Measurements from ENCODE around the gene COL12A1. TPM values are rescaled to one million over a fixed set of nuclear protein-coding genes. Genes with fewer than 3 reads are reported as not detected.

The COL12A1 gene
- total RNA-seq, 1 experiment from 2014 or later: 136 TPM

DNA sequence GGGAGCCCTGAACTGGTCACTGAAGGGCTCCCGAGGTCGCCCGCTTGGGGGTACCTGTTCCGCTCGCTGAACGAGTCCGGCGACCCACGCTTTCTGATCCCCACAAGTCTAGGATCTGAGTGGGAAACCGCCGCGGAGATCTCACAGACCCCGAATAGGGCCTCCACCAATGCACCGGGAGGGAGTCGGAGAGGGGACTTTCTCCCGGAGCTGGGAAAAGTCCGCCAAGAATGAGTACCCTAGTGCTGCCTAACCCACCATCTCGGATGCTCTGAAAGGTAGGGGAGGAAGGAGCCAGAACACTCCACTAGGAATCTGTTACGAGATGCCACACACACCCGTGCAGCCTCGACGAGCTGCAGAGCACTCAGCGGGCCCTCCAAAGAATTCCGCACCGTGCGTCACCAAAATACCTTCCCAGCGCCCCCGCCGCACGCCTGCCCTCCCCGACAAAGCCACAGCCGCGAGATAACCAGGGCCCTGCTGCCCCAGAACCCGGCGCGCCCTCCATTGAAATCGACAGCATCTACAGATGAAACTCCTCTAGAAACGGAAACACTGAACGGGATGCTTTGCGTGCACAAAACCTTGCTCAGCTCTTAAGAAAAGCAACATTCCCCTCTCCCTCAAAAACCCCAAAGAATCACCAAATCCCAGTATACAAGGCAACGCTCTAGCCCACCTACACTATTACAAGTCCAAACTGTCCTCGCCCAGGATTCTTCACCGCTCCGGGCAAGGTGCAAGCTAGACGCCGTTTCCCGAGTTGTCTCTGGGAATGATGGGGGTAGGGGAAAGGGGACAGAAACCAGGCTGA lies 686 bp downstream of the COL12A1 start:
- no peaks in the 10 kb centered on the region for H3K9me3 Mint-ChIP-seq (ENCODE audit: unreplicated experiment)
- H3K4me1 Mint-ChIP-seq (ENCODE audit: insufficient read depth, unreplicated experiment): peaks cover 42% of the 10 kb centered on the region
- peaks cover 5% of the 10 kb centered on the region for H3K36me3 Mint-ChIP-seq (ENCODE audit: insufficient read depth, unreplicated experiment)
- no peaks in the 10 kb centered on the region for H3K27me3 Mint-ChIP-seq (ENCODE audit: insufficient read depth, unreplicated experiment)
- peak; percentile 61 for DNase-seq (ENCODE audit: unreplicated experiment)
- TF ChIP-seq CTCF (IDR thresholded peaks at IDR 0.05; ENCODE audit: unreplicated experiment): no peak
- ChIA-PET CTCF (interaction anchor here (0.6 to 11.0 kb wide), 30 partner anchors 12 to 1531 kb away, joined by 3 to 151 read pairs (median 4); no protein-coding TSS in a partner anchor), POLR2A (interaction anchor here (0.7 to 4.2 kb wide), 19 partner anchors 11 to 1552 kb away, joined by 3 to 31 read pairs (median 3); partner anchors contain the start of genes COX7A2 and SENP6)
- BruUV-seq (replicated peaks): TSS peak; percentile 53
- intact Hi-C loops (cut with micrococcal nuclease): loop anchor here (1.0 to 10.0 kb wide), 10 partner anchors 106 to 1530 kb away; no protein-coding TSS in a partner anchor
- peak overlapping the region; percentile 90 for H3K27ac Mint-ChIP-seq (ENCODE audit: low read depth, unreplicated experiment)
- peak overlapping the region; percentile 99 for H3K4me3 Mint-ChIP-seq (ENCODE audit: unreplicated experiment)

DNA sequence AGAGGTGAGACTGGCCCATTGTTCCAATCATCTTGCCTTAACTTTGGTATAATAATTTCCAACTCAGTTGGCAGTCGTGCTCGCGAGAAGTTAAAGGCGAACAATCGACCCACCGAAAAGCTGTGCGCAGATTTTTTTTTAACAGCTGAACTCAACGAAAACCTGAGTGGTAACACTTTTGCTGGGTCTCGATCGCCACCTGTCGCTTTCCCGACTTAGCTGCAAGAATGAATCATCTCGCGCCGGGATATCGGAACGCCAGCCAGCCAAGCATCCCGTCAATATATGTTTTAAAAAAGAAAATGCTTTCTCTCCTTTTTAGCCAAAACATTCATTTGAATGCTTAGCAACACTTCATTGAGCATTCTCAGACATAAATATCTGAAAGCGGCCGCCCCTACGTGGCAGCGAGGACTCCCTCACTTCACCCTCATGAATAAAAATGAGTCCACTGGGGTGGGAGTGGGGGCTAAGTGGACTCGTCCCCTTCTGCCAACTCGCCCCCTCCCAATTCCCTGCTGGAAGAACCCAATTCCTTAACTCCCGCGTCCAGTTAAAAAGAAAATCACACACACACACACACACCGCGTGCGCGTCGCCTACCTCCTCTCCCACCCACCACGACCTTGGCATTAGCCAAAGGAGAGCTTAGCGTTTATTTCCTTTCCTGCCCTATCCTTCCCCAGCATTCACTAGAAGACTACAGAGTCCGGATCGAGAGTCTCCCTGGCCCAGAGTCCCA lies 1.5 kb downstream of the COL12A1 start:
- no peaks in the 10 kb centered on the region for H3K9me3 Mint-ChIP-seq (ENCODE audit: unreplicated experiment)
- no peaks in the 10 kb centered on the region for H3K27me3 Mint-ChIP-seq (ENCODE audit: insufficient read depth, unreplicated experiment)
- CTCF ChIA-PET: interaction anchor here (0.6 to 11.0 kb wide), 50 partner anchors 10 to 1433 kb away, joined by 3 to 151 read pairs (median 4); partner anchors contain the start of gene COX7A2
- DNase-seq (ENCODE audit: unreplicated experiment): peak; percentile 91
- no TSS peak for BruUV-seq (replicated peaks)
- TF ChIP-seq CTCF (IDR thresholded peaks at IDR 0.05; ENCODE audit: unreplicated experiment): peak; percentile 63
- intact Hi-C loops (cut with micrococcal nuclease): loop anchor here (1.0 to 10.0 kb wide), 8 partner anchors 105 to 1530 kb away; no protein-coding TSS in a partner anchor
- H3K4me3 Mint-ChIP-seq (ENCODE audit: unreplicated experiment): peak overlapping the region; percentile 99
- H3K27ac Mint-ChIP-seq (ENCODE audit: low read depth, unreplicated experiment): peak overlapping the region; percentile 90
- H3K4me1 Mint-ChIP-seq (ENCODE audit: insufficient read depth, unreplicated experiment): peaks cover 42% of the 10 kb centered on the region
- H3K36me3 Mint-ChIP-seq (ENCODE audit: insufficient read depth, unreplicated experiment): peaks cover 5% of the 10 kb centered on the region
- POLR2A ChIA-PET: interaction anchor here (0.6 to 4.2 kb wide), 25 partner anchors 9 to 1509 kb away, joined by 3 to 31 read pairs (median 4); partner anchors contain the start of gene COX7A2

DNA sequence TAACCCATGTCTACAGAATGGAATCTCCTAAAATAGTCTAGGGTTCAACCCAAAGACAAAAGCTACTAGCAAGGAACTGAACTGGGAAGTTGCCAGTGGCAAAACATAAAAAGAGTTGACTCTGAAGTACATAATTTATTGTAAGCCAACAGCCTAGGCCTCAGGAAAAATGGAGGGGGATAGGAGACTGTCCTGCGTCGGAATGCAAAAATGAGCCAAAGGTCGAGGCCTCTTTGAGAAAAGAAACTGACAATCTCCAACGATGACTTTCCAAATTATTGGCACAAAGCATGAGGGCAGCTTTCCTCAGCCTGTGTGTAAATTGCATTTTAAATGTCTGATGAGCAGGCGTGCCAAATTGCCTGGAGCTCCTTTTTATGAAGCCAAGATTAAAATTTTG lies 2.1 kb downstream of the COL12A1 start:
- POLR2A ChIA-PET: interaction anchor here (0.7 to 4.2 kb wide), 17 partner anchors 8 to 1348 kb away, joined by 3 to 31 read pairs (median 4); partner anchors contain the start of gene COX7A2
- H3K27ac Mint-ChIP-seq (ENCODE audit: low read depth, unreplicated experiment): peak overlapping the region; percentile 90
- H3K9me3 Mint-ChIP-seq (ENCODE audit: unreplicated experiment): no peaks in the 10 kb centered on the region
- no peak for TF ChIP-seq CTCF (IDR thresholded peaks at IDR 0.05; ENCODE audit: unreplicated experiment)
- DNase-seq (ENCODE audit: unreplicated experiment): peak; percentile 49
- no TSS peak for BruUV-seq (replicated peaks)
- peaks cover 37% of the 10 kb centered on the region for H3K4me1 Mint-ChIP-seq (ENCODE audit: insufficient read depth, unreplicated experiment)
- H3K36me3 Mint-ChIP-seq (ENCODE audit: insufficient read depth, unreplicated experiment): peaks cover 5% of the 10 kb centered on the region
- H3K27me3 Mint-ChIP-seq (ENCODE audit: insufficient read depth, unreplicated experiment): no peaks in the 10 kb centered on the region
- peak overlapping the region; percentile 99 for H3K4me3 Mint-ChIP-seq (ENCODE audit: unreplicated experiment)
- intact Hi-C loops (cut with micrococcal nuclease): loop anchor here (1.0 to 10.0 kb wide), 8 partner anchors 104 to 1529 kb away; no protein-coding TSS in a partner anchor
- CTCF ChIA-PET: interaction anchor here (0.6 to 11.0 kb wide), 48 partner anchors 9 to 1432 kb away, joined by 3 to 151 read pairs (median 4); partner anchors contain the start of gene COX7A2
